Type B pancreatic cell (in vitro differentiated cells): Measurements from ENCODE around the gene CXCL16. TPM values are rescaled to one million over a fixed set of nuclear protein-coding genes. Genes with fewer than 3 reads are reported as not detected.
A peak's percentile ranks its signal among the peaks of the same experiment; 100 is the strongest.

ENCODE experiments used
- DNase-seq: peaks from one replicate; pipeline ENCODE4 v3.0.0; 2021; ENCODE audit warnings: mixed read lengths; ENCODE audit not compliant: unreplicated experiment; ENCODE audit errors: extremely low spot score
- H3K27ac Mint-ChIP-seq: 2 replicates; pipeline ENCODE4 v1.8.0; 2021; ENCODE audit warnings: mild to moderate bottlenecking, mixed read lengths
- H3K27me3 Mint-ChIP-seq: 2 replicates; pipeline ENCODE4 v1.8.0; 2021; ENCODE audit warnings: mixed read lengths
- H3K36me3 Mint-ChIP-seq: 2 replicates; pipeline ENCODE4 v1.8.0; 2021; ENCODE audit warnings: mixed read lengths
- H3K4me1 Mint-ChIP-seq: one replicate; pipeline ENCODE4 v1.8.0; 2021; ENCODE audit warnings: mixed read lengths; ENCODE audit not compliant: unreplicated experiment
- H3K4me3 Mint-ChIP-seq: 2 replicates; pipeline ENCODE4 v1.8.0; 2021; ENCODE audit warnings: mild to moderate bottlenecking, mixed read lengths
- H3K9me3 Mint-ChIP-seq: 2 replicates; pipeline ENCODE4 v1.8.0; 2021; ENCODE audit warnings: mixed read lengths
- CTCF ChIP-seq: fragments of 200-600 bp; sonication (generic); conservative IDR thresholded peaks from 2 replicates; pipeline ENCODE4 v1.5.0; 2021; ENCODE audit warnings: antibody characterized with exemption, mild to moderate bottlenecking
- total RNA-seq: library from RNA; stranded (reverse); gene quantifications from 2 replicates; pipeline ENCODE4 v1.2.1, GENCODE V29; 2021; ENCODE audit warnings: low replicate concordance

The CXCL16 gene
- total RNA-seq, 1 donor from 2014 or later, result 15.2 TPM

- Mint-ChIP-seq H3K27me3 (peaks cover 8% of the 10 kb centered on the region), H3K36me3 (peaks cover 4% of the 10 kb centered on the region), H3K4me1 (peaks cover 11% of the 10 kb centered on the region), H3K9me3 (no peaks in the 10 kb centered on the region), H3K27ac (no peak overlapping the region), H3K4me3 (no peak overlapping the region)
- no peak for TF ChIP-seq CTCF
- DNase-seq, result no peak
These were observed 13.9 kb downstream of the CXCL16 start for GRCh38 chr17:4725646-4726310.

GRCh38 chr17:4724650-4725049 lies 15.1 kb downstream of the CXCL16 start:
- no peaks in the 10 kb centered on the region for H3K9me3 Mint-ChIP-seq
- DNase-seq, result no peak

GRCh38 chr17:4722678-4723240 lies 17.0 kb downstream of the CXCL16 start:
- Mint-ChIP-seq H3K4me1 (peaks cover 15% of the 10 kb centered on the region), H3K27me3 (peaks cover 8% of the 10 kb centered on the region), H3K9me3 (no peaks in the 10 kb centered on the region), H3K27ac (no peak overlapping the region), H3K4me3 (no peak overlapping the region), H3K36me3 (peaks cover 4% of the 10 kb centered on the region)
- DNase-seq, result no peak
- no peak for TF ChIP-seq CTCF

More at GRCh38 chr17:4724650-4725049, 15.1 kb downstream of the CXCL16 start:
- Mint-ChIP-seq H3K27ac (no peak overlapping the region), H3K36me3 (peaks cover 4% of the 10 kb centered on the region), H3K4me3 (no peak overlapping the region), H3K4me1 (peaks cover 10% of the 10 kb centered on the region), H3K27me3 (peaks cover 8% of the 10 kb centered on the region)
- no peak for TF ChIP-seq CTCF

- no peak for DNase-seq
- peaks cover 4% of the 10 kb centered on the region for H3K36me3 Mint-ChIP-seq
- H3K9me3 Mint-ChIP-seq, result no peaks in the 10 kb centered on the region
- peaks cover 15% of the 10 kb centered on the region for H3K4me1 Mint-ChIP-seq
- no peak overlapping the region for H3K4me3 Mint-ChIP-seq
- H3K27me3 Mint-ChIP-seq, result peaks cover 4% of the 10 kb centered on the region
- H3K27ac Mint-ChIP-seq, result peak overlapping the region; percentile 85
- no peak for TF ChIP-seq CTCF
These were observed 18.3 kb downstream of the CXCL16 start for GRCh38 chr17:4721203-4722135.

GRCh38 chr17:4720787-4721186 lies 18.9 kb downstream of the CXCL16 start:
- Mint-ChIP-seq H3K27me3 (peaks cover 2% of the 10 kb centered on the region), H3K4me3 (no peak overlapping the region), H3K4me1 (peaks cover 15% of the 10 kb centered on the region), H3K27ac (peak overlapping the region; percentile 85), H3K9me3 (no peaks in the 10 kb centered on the region), H3K36me3 (peaks cover 4% of the 10 kb centered on the region)
- TF ChIP-seq CTCF, result no peak
- DNase-seq, result no peak
